ENCODE results near the gene TAL1.

Gene TAL1

DNA sequence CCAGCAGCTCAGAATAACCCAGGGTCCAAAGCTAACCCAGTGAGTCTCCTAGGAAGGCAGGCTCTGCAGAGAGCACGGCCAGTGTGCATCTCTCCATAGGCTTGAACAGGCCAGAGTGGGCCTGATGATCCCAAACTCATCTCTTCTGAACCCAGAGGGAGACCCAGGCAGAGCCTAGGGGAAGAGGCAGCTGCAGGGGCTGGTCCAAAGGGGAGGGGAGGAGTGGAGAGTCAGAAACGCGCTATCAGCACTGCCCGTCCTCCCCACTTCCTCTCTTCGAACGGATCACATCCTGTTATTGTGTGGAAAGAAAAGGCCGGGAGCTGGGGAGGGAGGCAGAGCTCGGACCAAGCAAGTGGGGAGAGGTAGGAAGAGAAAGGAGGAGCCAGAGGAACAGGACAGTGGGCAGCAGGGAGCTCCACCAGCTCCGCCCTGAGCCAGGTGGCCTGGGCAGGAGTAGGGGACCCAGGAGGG lies 20.2 kb downstream of the TAL1 start:
- no peak for DNase-seq
- Histone ChIP-seq H3K27me3 (no peaks in the 10 kb centered on the region), H3K4me1 (no peaks in the 10 kb centered on the region), H3K4me3 (ENCODE audit: low read depth, low read length) (no peak overlapping the region), H3K9me3 (no peaks in the 10 kb centered on the region), H3K36me3 (no peaks in the 10 kb centered on the region)
- TF ChIP-seq, protein P1, sequence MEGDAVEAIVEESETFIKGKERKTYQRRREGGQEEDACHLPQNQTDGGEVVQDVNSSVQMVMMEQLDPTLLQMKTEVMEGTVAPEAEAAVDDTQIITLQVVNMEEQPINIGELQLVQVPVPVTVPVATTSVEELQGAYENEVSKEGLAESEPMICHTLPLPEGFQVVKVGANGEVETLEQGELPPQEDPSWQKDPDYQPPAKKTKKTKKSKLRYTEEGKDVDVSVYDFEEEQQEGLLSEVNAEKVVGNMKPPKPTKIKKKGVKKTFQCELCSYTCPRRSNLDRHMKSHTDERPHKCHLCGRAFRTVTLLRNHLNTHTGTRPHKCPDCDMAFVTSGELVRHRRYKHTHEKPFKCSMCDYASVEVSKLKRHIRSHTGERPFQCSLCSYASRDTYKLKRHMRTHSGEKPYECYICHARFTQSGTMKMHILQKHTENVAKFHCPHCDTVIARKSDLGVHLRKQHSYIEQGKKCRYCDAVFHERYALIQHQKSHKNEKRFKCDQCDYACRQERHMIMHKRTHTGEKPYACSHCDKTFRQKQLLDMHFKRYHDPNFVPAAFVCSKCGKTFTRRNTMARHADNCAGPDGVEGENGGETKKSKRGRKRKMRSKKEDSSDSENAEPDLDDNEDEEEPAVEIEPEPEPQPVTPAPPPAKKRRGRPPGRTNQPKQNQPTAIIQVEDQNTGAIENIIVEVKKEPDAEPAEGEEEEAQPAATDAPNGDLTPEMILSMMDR (IDR thresholded peaks at IDR 0.05; ENCODE audit: low read depth, low read length) = no peak

DNA sequence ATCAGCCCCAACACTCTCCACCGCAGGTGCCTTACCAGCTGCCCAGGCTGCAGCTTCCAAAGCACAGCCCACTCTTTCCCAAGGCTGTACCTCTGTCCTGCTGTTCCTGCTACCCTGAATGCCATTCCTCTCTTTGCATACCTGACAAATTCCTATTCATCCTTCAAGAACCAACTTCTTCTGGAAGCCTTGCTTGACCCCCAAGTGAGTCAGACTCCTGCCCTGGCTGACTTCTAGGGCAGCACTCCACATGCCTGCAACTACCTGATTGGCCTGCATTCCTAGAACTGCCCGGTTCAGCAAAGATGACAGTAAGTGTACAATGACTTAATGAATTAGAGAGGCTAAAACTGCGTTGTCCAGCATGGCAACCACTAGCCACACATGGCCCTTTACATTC lies 21.4 kb downstream of the TAL1 start:
- DNase-seq = no peak
- Histone ChIP-seq H3K4me3 (ENCODE audit: low read depth, low read length) (no peak overlapping the region), H3K4me1 (no peaks in the 10 kb centered on the region), H3K27me3 (no peaks in the 10 kb centered on the region), H3K9me3 (no peaks in the 10 kb centered on the region), H3K36me3 (no peaks in the 10 kb centered on the region)
- TF ChIP-seq, protein P1 (IDR thresholded peaks at IDR 0.05; ENCODE audit: low read depth, low read length) = no peak

DNA sequence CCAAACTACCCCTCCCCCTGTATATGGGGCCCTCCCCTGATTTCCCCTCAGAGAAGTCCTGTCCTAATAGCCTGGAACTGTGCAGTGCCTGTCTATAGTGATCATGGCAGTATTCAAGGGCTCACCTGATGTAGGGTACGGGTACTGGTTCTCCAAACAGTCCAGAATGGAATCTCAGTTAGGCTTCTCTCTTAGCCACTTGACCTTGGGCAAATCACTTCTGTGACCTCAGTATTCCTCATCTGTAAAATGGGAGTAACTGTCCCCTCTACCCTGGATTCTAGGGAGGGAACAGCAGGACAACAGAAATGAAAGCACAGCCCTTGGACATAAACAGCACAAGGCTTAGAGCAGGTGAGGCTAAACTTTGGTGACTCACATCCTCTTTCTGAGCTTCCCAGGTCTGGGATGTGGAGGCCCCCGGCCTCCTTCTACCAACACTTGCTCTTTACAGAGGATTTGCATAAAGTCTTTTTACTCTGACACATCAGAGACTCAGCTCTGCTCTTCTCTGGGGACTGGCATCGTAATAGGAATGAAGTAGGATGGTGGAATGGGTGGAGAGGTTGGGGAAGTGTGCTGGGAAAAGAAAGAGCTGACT lies 22.2 kb downstream of the TAL1 start:
- TF ChIP-seq, protein P1 (IDR thresholded peaks at IDR 0.05; ENCODE audit: low read depth, low read length) = no peak
- no peak for DNase-seq
- H3K36me3 ChIP-seq = no peaks in the 10 kb centered on the region
- no peaks in the 10 kb centered on the region for H3K9me3 ChIP-seq
- H3K4me1 ChIP-seq = no peaks in the 10 kb centered on the region
- no peak overlapping the region for H3K4me3 ChIP-seq (ENCODE audit: low read depth, low read length)
- no peaks in the 10 kb centered on the region for H3K27me3 ChIP-seq

DNA sequence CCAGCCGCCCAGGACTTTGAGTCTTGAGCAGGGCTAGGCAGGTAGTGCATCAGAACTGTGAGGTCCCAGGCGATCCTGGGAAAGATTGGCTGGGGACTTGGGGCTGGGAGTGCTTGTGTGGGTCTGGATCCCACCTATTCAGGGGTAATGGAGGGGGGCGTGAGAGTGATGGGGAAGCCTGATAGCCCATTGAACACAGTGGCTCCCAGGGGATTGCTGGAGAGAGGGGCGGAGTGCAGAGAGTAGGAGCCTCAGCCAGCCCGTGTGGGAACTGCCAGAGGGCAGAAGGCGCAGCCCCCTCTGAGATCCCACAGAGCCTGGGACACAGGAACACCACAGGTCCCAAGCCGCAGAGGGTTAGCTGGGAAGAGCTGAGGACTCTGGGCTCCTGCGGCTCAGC lies 22.9 kb downstream of the TAL1 start:
- TF ChIP-seq, protein P1 (IDR thresholded peaks at IDR 0.05; ENCODE audit: low read depth, low read length) = no peak
- DNase-seq = no peak
- Histone ChIP-seq H3K4me3 (ENCODE audit: low read depth, low read length) (no peak overlapping the region), H3K36me3 (no peaks in the 10 kb centered on the region), H3K27me3 (no peaks in the 10 kb centered on the region), H3K4me1 (no peaks in the 10 kb centered on the region), H3K9me3 (no peaks in the 10 kb centered on the region)

DNA sequence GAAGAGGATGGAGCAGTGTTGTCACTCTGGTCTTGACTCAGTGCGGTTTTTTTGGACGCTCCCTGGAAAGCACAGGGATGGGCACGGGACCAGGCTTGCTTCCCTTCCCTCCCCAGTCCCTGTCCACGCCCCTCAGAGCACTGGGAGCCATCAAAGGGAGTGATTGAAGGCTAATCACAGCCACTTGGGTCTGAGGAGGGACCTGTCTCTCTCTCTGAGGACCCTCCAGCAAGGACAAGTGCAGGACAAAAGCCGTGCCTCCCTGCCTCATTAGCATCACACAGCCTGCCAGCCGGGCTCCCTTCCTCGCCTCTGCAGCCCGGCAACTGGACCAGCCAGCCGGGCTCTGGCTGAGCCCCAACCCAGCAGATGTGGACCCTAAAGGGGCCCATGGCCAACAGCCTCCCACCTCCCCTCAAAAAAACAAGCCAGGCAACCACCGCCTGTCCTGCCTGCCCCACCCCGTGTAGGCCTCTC lies 23.6 kb downstream of the TAL1 start:
- H3K9me3 ChIP-seq = no peaks in the 10 kb centered on the region
- H3K4me3 ChIP-seq (ENCODE audit: low read depth, low read length) = no peak overlapping the region
- TF ChIP-seq, protein P1 (IDR thresholded peaks at IDR 0.05; ENCODE audit: low read depth, low read length) = no peak
- H3K4me1 ChIP-seq = no peaks in the 10 kb centered on the region
- DNase-seq = no peak
- no peaks in the 10 kb centered on the region for H3K36me3 ChIP-seq
- H3K27me3 ChIP-seq = no peaks in the 10 kb centered on the region

DNA sequence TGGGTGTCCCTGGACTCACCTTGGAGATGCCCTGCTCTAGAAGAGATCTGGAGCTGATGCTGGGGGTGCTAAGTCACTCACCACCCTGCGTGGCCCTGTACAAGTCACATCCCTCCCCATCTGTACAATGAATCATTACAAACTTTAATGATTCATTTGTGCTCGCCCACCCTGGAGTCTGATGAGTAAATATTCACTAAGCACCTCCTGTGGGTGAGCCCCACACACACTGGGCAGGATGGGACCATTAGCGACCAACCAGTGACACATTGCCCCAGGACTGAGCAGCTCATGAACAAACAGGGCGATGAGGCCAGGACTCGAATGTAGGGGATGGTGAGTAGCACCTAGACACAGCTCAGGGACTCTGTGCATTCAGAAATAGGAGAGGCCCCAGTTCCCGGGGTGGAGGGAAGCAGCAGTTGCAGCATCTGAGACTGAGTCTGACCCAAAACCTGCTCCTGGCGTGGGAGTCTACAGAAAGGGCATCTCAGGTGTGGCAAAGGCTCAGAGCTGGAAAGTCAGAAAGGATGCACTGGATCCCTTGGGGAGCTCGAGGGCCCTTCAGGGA lies 24.1 kb downstream of the TAL1 start:
- TF ChIP-seq, protein P1 (IDR thresholded peaks at IDR 0.05; ENCODE audit: low read depth, low read length) = no peak
- no peaks in the 10 kb centered on the region for H3K4me1 ChIP-seq
- H3K36me3 ChIP-seq = no peaks in the 10 kb centered on the region
- no peak for DNase-seq
- H3K27me3 ChIP-seq = no peaks in the 10 kb centered on the region
- no peak overlapping the region for H3K4me3 ChIP-seq (ENCODE audit: low read depth, low read length)
- no peaks in the 10 kb centered on the region for H3K9me3 ChIP-seq

All from BE2C (cell line).